K562 (cell line): ENCODE results near the gene FTL. TPM values are rescaled to one million over a fixed set of nuclear protein-coding genes. Genes with fewer than 3 reads are reported as not detected.
A peak's percentile ranks its signal among the peaks of the same experiment; 100 is the strongest.

Experiments
- ATAC-seq: fragments of 200-7000 bp; cut with Tn5 transposase; 3 replicates; pipeline ENCODE4 v1.9.1; 2020; ENCODE audit warnings: moderate library complexity
- BruUV-seq: library from RNA; stranded (reverse); fragments of 400-500 nt; replicated peaks from 2 replicates; lab custom pipeline; 2021; lab: Mats Ljungman, UMichigan
- CTCF ChIA-PET: fragments of 300-600 bp; formaldehyde crosslinking; extraction: SDS; loops from one replicate; lab custom pipeline; 2021; ENCODE audit warnings: low intra/inter-chr PET ratio; lab: Yijun Ruan, JAX
- POLR2A ChIA-PET: fragments of 300-600, 350-650 bp; sonication (Branson Sonifier 250); formaldehyde crosslinking; extraction: SDS; loops from one replicate; lab custom pipeline; 2021; ENCODE audit warnings: antibody characterized with exemption, inconsistent platforms; lab: Yijun Ruan, JAX
- DNase-seq, 4 experiments: peaks; one replicate each; pipeline versions ENCODE4 v3.0.0 to v3.0.0-alpha.2; 2011 to 2018; ENCODE audit warnings: low spot score in 3 of 4, mixed read lengths in 3 of 4; ENCODE audit errors: extremely low read depth in 1 of 4
- FAIRE-seq: peaks from 2 replicates; lab custom pipeline; 2011; peaks lifted over from hg19 to GRCh38; lab: Jason Lieb, UNC
- H2AFZ ChIP-seq: 2 replicates; pipeline ENCODE4 v1.6.0; 2011; ENCODE audit warnings: low read depth, low read length, control low read depth, inconsistent platforms
- H3K27ac ChIP-seq: fragments of 200-600 bp; 3 replicates; pipeline ENCODE4 v1.8.0; 2011; ENCODE audit warnings: low read depth, mild to moderate bottlenecking, control low read depth, inconsistent platforms, low read length, moderate library complexity, mixed read lengths; ENCODE audit errors: extremely low read depth
- H3K27me3 ChIP-seq, 2 experiments: fragments of 300-600 bp in 1 of 2; 2 replicates in 1 of 2; 3 replicates in 1 of 2; pipeline versions ENCODE4 v1.6.0 to v1.8.0; 2011; ENCODE audit warnings: inconsistent platforms in 2 of 2, low read length in 2 of 2, mild to moderate bottlenecking in 1 of 2, mixed read lengths in 1 of 2, moderate library complexity in 1 of 2; ENCODE audit not compliant: control insufficient read depth in 2 of 2, insufficient read depth in 2 of 2
- H3K36me3 ChIP-seq: fragments of 300-600 bp; 3 replicates; pipeline ENCODE4 v1.8.0; 2011; ENCODE audit warnings: mild to moderate bottlenecking, low read length, inconsistent platforms; ENCODE audit not compliant: control insufficient read depth, insufficient read depth
- H3K4me1 ChIP-seq, 2 experiments: fragments of 200-600 bp in 1 of 2; replicated peaks in 1 of 2; 2 replicates in 1 of 2; 3 replicates in 1 of 2; pipeline versions ENCODE4 v1.5.1 to v1.8.0; 2011; ENCODE audit warnings: inconsistent platforms in 2 of 2, low read length in 2 of 2, mild to moderate bottlenecking in 1 of 2, mixed read lengths in 1 of 2, moderate library complexity in 1 of 2; ENCODE audit not compliant: control insufficient read depth in 2 of 2, insufficient read depth in 2 of 2
- H3K4me2 ChIP-seq: 2 replicates; pipeline ENCODE4 v1.6.1; 2011; ENCODE audit warnings: low read length, control low read depth, inconsistent platforms, mixed read lengths; ENCODE audit not compliant: insufficient read depth
- H3K4me3 ChIP-seq: fragments of 200-600 bp; sonication (generic), shearing (Covaris generic); 2 replicates; pipeline ENCODE4 v1.5.1; 2016; ENCODE audit warnings: control low read depth, inconsistent platforms
- H3K79me2 ChIP-seq: fragments of 200-600 bp; 3 replicates; pipeline ENCODE4 v1.8.0; 2011; ENCODE audit warnings: low read length, inconsistent platforms; ENCODE audit not compliant: control insufficient read depth, insufficient read depth
- H3K9ac ChIP-seq, 2 experiments: 2 replicates each; pipeline versions ENCODE4 v1.6.0 to v1.6.1; 2011; ENCODE audit warnings: low read depth in 2 of 2, low read length in 2 of 2, control low read depth in 1 of 2, inconsistent platforms in 1 of 2, mild to moderate bottlenecking in 1 of 2, mixed read lengths in 1 of 2; ENCODE audit not compliant: insufficient read depth in 1 of 2
- H3K9me1 ChIP-seq: one replicate; pipeline ENCODE4 v1.6.0; 2011; ENCODE audit warnings: inconsistent platforms, mild to moderate bottlenecking, low read length, moderate library complexity; ENCODE audit not compliant: control insufficient read depth, insufficient read depth
- H3K9me3 ChIP-seq: replicated peaks from 2 replicates; pipeline ENCODE4 v1.5.1; 2011; ENCODE audit warnings: low read depth, low read length, inconsistent platforms; ENCODE audit not compliant: control insufficient read depth, insufficient read depth
- H4K20me1 ChIP-seq: replicated peaks from 2 replicates; pipeline ENCODE4 v1.6.1; 2011; ENCODE audit warnings: low read length, inconsistent platforms, mixed read lengths; ENCODE audit not compliant: control insufficient read depth, insufficient read depth
- ATF7 ChIP-seq: fragments of 450-650 bp; IDR thresholded peaks from 2 replicates; pipeline ENCODE4 v1.7.1; 2014; ENCODE audit warnings: mild to moderate bottlenecking, moderate library complexity
- CBFA2T3 ChIP-seq: fragments of 450-650 bp; IDR thresholded peaks from 2 replicates; pipeline ENCODE4 v1.6.1; 2017
- EGR1 ChIP-seq: fragments of 450-650 bp; conservative IDR thresholded peaks from 2 replicates; pipeline ENCODE4 v1.6.1; 2017; ENCODE audit warnings: mild to moderate bottlenecking
- ETV1 ChIP-seq: fragments of 450-650 bp; conservative IDR thresholded peaks from 2 replicates; pipeline ENCODE4 v1.6.1; 2016; ENCODE audit warnings: missing genetic modification characterization, control low read depth, low read depth, missing compliant biosample characterization
- HEY1 ChIP-seq: fragments of 250-450 bp; sonication (Bioruptor Pico); IDR thresholded peaks from 2 replicates; pipeline ENCODE4 v1.5.0; 2020; ENCODE audit warnings: mild to moderate bottlenecking, moderate library complexity, borderline replicate concordance
- MXI1 ChIP-seq: IDR thresholded peaks from 2 replicates; pipeline ENCODE4 v1.6.1; 2011; ENCODE audit warnings: low read depth, mild to moderate bottlenecking, improper control_type of control experiment, low read length
- OTX1 ChIP-seq: fragments of 450-650 bp; formaldehyde crosslinking; IDR thresholded peaks from 2 replicates; pipeline ENCODE4 v1.4.0; 2022; ENCODE audit warnings: mild to moderate bottlenecking
- PRMT5 ChIP-seq: sonication (generic); formaldehyde crosslinking; IDR thresholded peaks from 2 replicates; pipeline ENCODE4 v1.5.0; 2020; ENCODE audit warnings: missing genetic modification reagents
- TAF9B ChIP-seq: fragments of 450-650 bp; IDR thresholded peaks from 2 replicates; pipeline ENCODE4 v1.6.1; 2018; ENCODE audit warnings: mild to moderate bottlenecking; ENCODE audit not compliant: partially characterized antibody
- ZBTB1 ChIP-seq: sonication (generic); formaldehyde crosslinking; IDR thresholded peaks from 2 replicates; pipeline ENCODE4 v1.8.1; 2023; ENCODE audit warnings: missing genetic modification reagents, low read depth, mild to moderate bottlenecking, borderline replicate concordance
- ZNF75A ChIP-seq: fragments of 450-650 bp; formaldehyde crosslinking; IDR thresholded peaks from 2 replicates; pipeline ENCODE4 v1.4.0; 2020; ENCODE audit warnings: mild to moderate bottlenecking
- WGBS: fragments of 100-300 bp; shearing (Covaris generic); methylation state at CpG from one replicate; pipeline ENCODE4 v1.1.6; 2016; ENCODE audit warnings: low coverage, mixed read lengths; ENCODE audit not compliant: insufficient coverage; ENCODE audit errors: missing lambda C conversion rate; 5-methylcytosine and 5-hydroxymethylcytosine counted together
- in situ Hi-C: fragments of 300-500 bp; cut with MboI; formaldehyde crosslinking; loops from 4 replicates; pipeline ENCODE4 v1.15.0; 2018; ENCODE audit warnings: inconsistent platforms, mixed read lengths
- intact Hi-C: fragments of 100-400 bp; cut with micrococcal nuclease; formaldehyde crosslinking; loops from 2 replicates; pipeline ENCODE4 v1.14.2; 2022
- polyA plus RNA-seq, 8 experiments: library from polyadenylated mRNA; depleted of rRNA in 4 of 8; stranded (reverse) in 5 of 8; unstranded in 3 of 8; fragments of >200 nt; fragmentation: Nextera tagmentation in 2 of 8; fragmentation: Illumina TruSeq in 1 of 8; extraction: Ambion mirVana in 2 of 8; extraction: Trizol in 1 of 8; gene quantifications; 2 replicates each; pipeline versions ENCODE4 v1.2.1 to v1.2.3, GENCODE V29; 2011 to 2014; ENCODE audit warnings: inconsistent platforms in 1 of 8, missing spikeins in 1 of 8
- total RNA-seq, 7 experiments: library from RNA; depleted of rRNA in 6 of 7; stranded (reverse); fragments of >200 nt in 6 of 7; fragmentation: Illumina TruSeq in 2 of 7; extraction: Trizol in 2 of 7; gene quantifications; 2 replicates each; pipeline versions ENCODE4 v1.2.1 to v1.2.3, GENCODE V29; 2011 to 2021; ENCODE audit warnings: low replicate concordance in 1 of 7
- TF ChIP-seq, protein P1 (sequence below), 2 experiments: fragments of 450-650 bp; formaldehyde crosslinking in 1 of 2; IDR thresholded peaks; 2 replicates each; pipeline versions ENCODE4 v1.4.0 to v1.6.1; 2014 to 2020; ENCODE audit warnings: mild to moderate bottlenecking in 2 of 2, borderline replicate concordance in 1 of 2, low read depth in 1 of 2

FTL gene
- total and polyA plus RNA-seq, 9 of the 15 experiments (the other 6 are each of a cell fraction or from before 2014, with no cell fraction given): 1,231 to 27,415 (median 3,965) TPM

DNA sequence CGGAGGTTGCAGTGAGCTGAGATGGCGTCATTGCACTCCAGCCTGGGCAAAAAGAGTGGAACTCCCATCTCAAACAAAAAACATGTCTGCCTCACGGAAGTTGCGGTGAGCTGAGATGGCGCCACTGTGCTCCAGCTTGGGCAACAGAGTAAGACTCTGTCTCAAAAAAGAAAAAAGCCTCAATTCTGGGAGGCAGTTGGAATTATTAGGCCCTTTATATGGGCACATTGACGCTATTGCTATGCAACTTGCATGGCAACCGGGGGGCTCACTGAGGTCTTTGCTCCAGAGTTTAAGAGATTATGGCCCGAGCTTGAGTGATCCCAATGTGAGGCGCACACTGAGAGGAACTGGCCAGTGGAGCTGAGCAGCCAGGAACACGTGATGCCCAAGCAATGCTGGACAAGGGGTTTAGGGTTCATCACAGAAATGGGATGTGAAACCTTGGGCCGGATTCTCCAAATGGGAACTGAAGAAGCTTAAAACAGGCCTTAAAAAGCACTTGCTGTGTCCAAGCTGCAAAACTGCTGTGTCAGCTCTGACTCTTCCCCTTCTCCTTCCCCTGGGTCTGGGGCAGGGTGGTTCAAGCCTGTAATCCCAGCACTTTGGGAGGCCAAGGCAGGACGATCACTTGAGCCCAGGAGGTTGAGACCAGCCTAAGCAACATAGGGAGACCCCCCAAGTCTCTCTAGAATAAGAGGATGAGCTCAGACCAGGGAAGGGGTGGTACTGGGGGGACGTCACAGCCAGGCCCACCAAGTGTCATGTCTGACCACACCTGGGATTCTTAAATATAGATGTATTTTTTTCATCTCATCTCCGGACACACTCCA lies 2.5 kb downstream of the FTL start (continued):
- peak; percentile 50 for TF ChIP-seq ETV1
- peak; percentile 28; the same call in 1 of the 2 replicates for TF ChIP-seq OTX1 (CRISPR knock-in tag)
- no peak for TF ChIP-seq ZNF75A (CRISPR knock-in tag)

DNA sequence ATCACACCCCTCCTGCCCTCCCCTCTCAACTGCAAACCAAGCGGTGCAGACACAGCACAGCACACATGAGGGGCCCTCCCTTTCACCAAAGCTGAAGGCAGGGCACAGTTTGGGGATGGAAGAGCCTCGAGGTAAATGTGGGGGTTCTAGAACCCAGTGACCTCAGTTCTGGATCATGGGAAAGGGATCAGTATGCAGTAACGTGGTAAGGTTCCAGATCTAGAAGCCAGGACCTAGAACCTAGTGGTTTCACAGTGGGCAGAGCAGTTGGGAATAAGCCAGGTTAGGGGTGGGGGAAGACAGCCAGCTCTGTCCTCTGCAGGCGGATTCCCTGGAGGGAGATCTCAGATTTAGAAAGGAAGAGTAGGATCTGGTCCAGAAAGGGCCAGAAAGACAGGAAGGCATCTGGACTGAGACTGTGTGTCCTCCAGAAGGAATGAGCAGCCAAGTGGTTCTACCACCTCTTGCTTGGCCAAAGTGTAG lies 3.1 kb downstream of the FTL start:
- no peaks in the 10 kb centered on the region for H3K9me3 ChIP-seq
- ChIA-PET POLR2A (interaction anchor here (0.6 to 14.5 kb wide), 28 partner anchors 8 to 521 kb away, joined by 3 to 439 read pairs (median 12); partner anchors contain the start of genes BAX, DHDH, GYS1 and HSD17B14), CTCF (interaction anchor here (0.6 kb wide), 2 partner anchors 13 to 332 kb away, joined by 3 to 6 read pairs; no protein-coding TSS in a partner anchor)
- peaks cover 42% of the 10 kb centered on the region for H3K79me2 ChIP-seq
- peak overlapping the region; percentile 99 for H3K4me2 ChIP-seq
- H3K9me1 ChIP-seq: no peaks in the 10 kb centered on the region
- H3K27ac ChIP-seq: peak overlapping the region; percentile 82; the same call in 2 of the 3 replicates
- intact Hi-C loops (loop anchor here (5.0 kb wide), 1 partner anchor 36 kb away; the partner anchor contains the start of gene DHDH), in situ Hi-C loops (loop anchor here (10.0 kb wide), 1 partner anchor 93 kb away; the partner anchor contains the start of gene PPP1R15A)
- 53% methylated on average over 4 of the region's 4 CpGs for WGBS
- no TSS peak for BruUV-seq
- H3K27me3 ChIP-seq: no peaks in the 10 kb centered on the region
- H3K36me3 ChIP-seq: peaks cover 61% of the 10 kb centered on the region
- peak overlapping the region; percentile 90 to 91; a peak in 3 of 4 replicates for H3K9ac ChIP-seq
- no peak overlapping the region for H2AFZ ChIP-seq
- DNase-seq (no peak), FAIRE-seq (no peak), ATAC-seq (no peak; the same call in 2 of the 3 replicates)
- H4K20me1 ChIP-seq: peaks cover 21% of the 10 kb centered on the region
- H3K4me3 ChIP-seq: no peak overlapping the region
- H3K4me1 ChIP-seq: peaks cover 32 to 50% of the 10 kb centered on the region in 2 experiments
- TF ChIP-seq TAF9B (no peak), MXI1 (0 out of 2 replicates have a peak, but pooled peaks have one; percentile 12), ATF7 (no peak), PRMT5 (no peak), ZBTB1 (CRISPR knock-in tag) (no peak), HEY1 (no peak), EGR1 (peak; percentile 33; the same call in 1 of the 2 replicates), CBFA2T3 (no peak)
- TF ChIP-seq, protein P1, sequence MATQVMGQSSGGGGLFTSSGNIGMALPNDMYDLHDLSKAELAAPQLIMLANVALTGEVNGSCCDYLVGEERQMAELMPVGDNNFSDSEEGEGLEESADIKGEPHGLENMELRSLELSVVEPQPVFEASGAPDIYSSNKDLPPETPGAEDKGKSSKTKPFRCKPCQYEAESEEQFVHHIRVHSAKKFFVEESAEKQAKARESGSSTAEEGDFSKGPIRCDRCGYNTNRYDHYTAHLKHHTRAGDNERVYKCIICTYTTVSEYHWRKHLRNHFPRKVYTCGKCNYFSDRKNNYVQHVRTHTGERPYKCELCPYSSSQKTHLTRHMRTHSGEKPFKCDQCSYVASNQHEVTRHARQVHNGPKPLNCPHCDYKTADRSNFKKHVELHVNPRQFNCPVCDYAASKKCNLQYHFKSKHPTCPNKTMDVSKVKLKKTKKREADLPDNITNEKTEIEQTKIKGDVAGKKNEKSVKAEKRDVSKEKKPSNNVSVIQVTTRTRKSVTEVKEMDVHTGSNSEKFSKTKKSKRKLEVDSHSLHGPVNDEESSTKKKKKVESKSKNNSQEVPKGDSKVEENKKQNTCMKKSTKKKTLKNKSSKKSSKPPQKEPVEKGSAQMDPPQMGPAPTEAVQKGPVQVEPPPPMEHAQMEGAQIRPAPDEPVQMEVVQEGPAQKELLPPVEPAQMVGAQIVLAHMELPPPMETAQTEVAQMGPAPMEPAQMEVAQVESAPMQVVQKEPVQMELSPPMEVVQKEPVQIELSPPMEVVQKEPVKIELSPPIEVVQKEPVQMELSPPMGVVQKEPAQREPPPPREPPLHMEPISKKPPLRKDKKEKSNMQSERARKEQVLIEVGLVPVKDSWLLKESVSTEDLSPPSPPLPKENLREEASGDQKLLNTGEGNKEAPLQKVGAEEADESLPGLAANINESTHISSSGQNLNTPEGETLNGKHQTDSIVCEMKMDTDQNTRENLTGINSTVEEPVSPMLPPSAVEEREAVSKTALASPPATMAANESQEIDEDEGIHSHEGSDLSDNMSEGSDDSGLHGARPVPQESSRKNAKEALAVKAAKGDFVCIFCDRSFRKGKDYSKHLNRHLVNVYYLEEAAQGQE (IDR thresholded peaks at IDR 0.05; ENCODE audit: borderline replicate concordance): no peak
- TF ChIP-seq, protein P1 (CRISPR knock-in tag; IDR thresholded peaks at IDR 0.05; ENCODE audit: low read depth): no peak
